Caco-2 (cell line): ENCODE measurements around the gene ARNT2. TPM values are rescaled to one million over a fixed set of nuclear protein-coding genes. Genes with fewer than 3 reads are reported as not detected.

Experiments used
- BruUV-seq: library from RNA; stranded (reverse); fragments of 400-500 nt; replicated peaks from 2 replicates; lab custom pipeline; 2021; lab: Mats Ljungman, UMichigan
- CTCF ChIA-PET: fragments of 300-600 bp; sonication (Branson Sonifier 250); formaldehyde crosslinking; loops from one replicate; lab custom pipeline; 2022; ENCODE audit warnings: antibody characterized with exemption; lab: Charles Lee
- POLR2A ChIA-PET: fragments of 300-600 bp; sonication (Branson Sonifier 250); formaldehyde crosslinking; loops from one replicate; lab custom pipeline; 2022; ENCODE audit warnings: antibody characterized with exemption; lab: Charles Lee
- DNase-seq, 2 experiments: peaks; one replicate each; pipeline versions ENCODE4 v3.0.0 to v3.0.0-alpha.2; 2020 to 2022
- H3K27me3 ChIP-seq: replicated peaks from 2 replicates; pipeline ENCODE4 v1.6.0; 2011; ENCODE audit warnings: low read length; ENCODE audit not compliant: control insufficient read depth, insufficient read depth
- H3K36me3 ChIP-seq: 2 replicates; pipeline ENCODE4 v1.5.1; 2011; ENCODE audit warnings: low read length; ENCODE audit not compliant: control insufficient read depth, insufficient read depth
- H3K4me1 ChIP-seq: fragments of 250-450 bp; sonication (Bioruptor Pico); 2 replicates; pipeline ENCODE4 v1.5.1; 2020; ENCODE audit warnings: mild to moderate bottlenecking
- H3K4me3 ChIP-seq: 2 replicates; pipeline ENCODE4 v1.5.1; 2011; ENCODE audit warnings: low read depth, mild to moderate bottlenecking, control low read depth, low read length
- H3K9me3 ChIP-seq: fragments of 250-450 bp; sonication (Bioruptor Pico); 2 replicates; pipeline ENCODE4 v1.5.1; 2020; ENCODE audit warnings: mild to moderate bottlenecking, moderate library complexity
- H3K27ac Mint-ChIP-seq: one replicate; pipeline ENCODE4 v1.8.0; 2022; ENCODE audit warnings: mixed read lengths; ENCODE audit not compliant: unreplicated experiment
- H3K27me3 Mint-ChIP-seq: one replicate; pipeline ENCODE4 v1.8.0; 2022; ENCODE audit warnings: mixed read lengths; ENCODE audit not compliant: insufficient read depth, unreplicated experiment
- H3K36me3 Mint-ChIP-seq: one replicate; pipeline ENCODE4 v1.8.0; 2022; ENCODE audit warnings: mild to moderate bottlenecking, mixed read lengths; ENCODE audit not compliant: insufficient read depth, unreplicated experiment
- H3K4me1 Mint-ChIP-seq: one replicate; pipeline ENCODE4 v1.8.0; 2022; ENCODE audit warnings: low read depth, mixed read lengths; ENCODE audit not compliant: unreplicated experiment
- H3K4me3 Mint-ChIP-seq: one replicate; pipeline ENCODE4 v1.8.0; 2022; ENCODE audit warnings: mild to moderate bottlenecking, moderate library complexity, mixed read lengths; ENCODE audit not compliant: unreplicated experiment
- H3K9me3 Mint-ChIP-seq: one replicate; pipeline ENCODE4 v1.8.0; 2022; ENCODE audit warnings: mixed read lengths; ENCODE audit not compliant: unreplicated experiment
- CTCF ChIP-seq, 2 experiments: fragments of 200-600 bp in 1 of 2; IDR thresholded peaks; 1 replicate in 1 of 2; 2 replicates in 1 of 2; pipeline versions ENCODE4 v1.5.1 to v1.8.0; 2011 to 2022; ENCODE audit warnings: antibody characterized with exemption in 1 of 2, control low read depth in 1 of 2, inconsistent platforms in 1 of 2, low read depth in 1 of 2, low read length in 1 of 2, mild to moderate bottlenecking in 1 of 2, moderate library complexity in 1 of 2; ENCODE audit not compliant: insufficient read depth in 1 of 2, severe bottlenecking in 1 of 2, unreplicated experiment in 1 of 2
- intact Hi-C: fragments of 100-400 bp; cut with micrococcal nuclease; formaldehyde crosslinking; loops from one replicate; pipeline ENCODE4 v1.10.0; 2022; ENCODE audit not compliant: unreplicated experiment
- total RNA-seq: library from RNA; stranded (reverse); gene quantifications from 2 replicates; pipeline ENCODE4 v1.2.3, GENCODE V29; 2022

Gene ARNT2
- total RNA-seq, 1 experiment from 2014 or later, result 0.23 TPM

GRCh38 chr15:80606511-80607071 is 202.4 kb downstream of the ARNT2 start:
- ChIA-PET POLR2A (no interaction called here), CTCF (no interaction called here)
- Mint-ChIP-seq H3K36me3 (no peaks in the 10 kb centered on the region), H3K27me3 (peaks cover 3% of the 10 kb centered on the region), H3K4me3 (no peak overlapping the region), H3K9me3 (no peaks in the 10 kb centered on the region), H3K4me1 (no peaks in the 10 kb centered on the region), H3K27ac (no peak overlapping the region)
- no peak for DNase-seq
- Histone ChIP-seq H3K27me3 (no peaks in the 10 kb centered on the region), H3K4me3 (no peak overlapping the region), H3K36me3 (no peaks in the 10 kb centered on the region), H3K9me3 (no peaks in the 10 kb centered on the region), H3K4me1 (no peaks in the 10 kb centered on the region)
- no peak for TF ChIP-seq CTCF (IDR thresholded peaks at IDR 0.05; ENCODE audit: insufficient read depth in 1 of 2, low read depth in 1 of 2, low read length in 1 of 2, severe bottlenecking in 1 of 2, unreplicated experiment in 1 of 2)
- intact Hi-C loops, result no loop called here
- no TSS peak for BruUV-seq

- no TSS peak for BruUV-seq
- Histone ChIP-seq H3K4me1 (no peaks in the 10 kb centered on the region), H3K27me3 (no peaks in the 10 kb centered on the region), H3K9me3 (no peaks in the 10 kb centered on the region), H3K4me3 (no peak overlapping the region), H3K36me3 (no peaks in the 10 kb centered on the region)
- intact Hi-C loops, result no loop called here
- Mint-ChIP-seq H3K4me3 (no peak overlapping the region), H3K4me1 (no peaks in the 10 kb centered on the region), H3K27ac (no peak overlapping the region), H3K27me3 (peaks cover 3% of the 10 kb centered on the region), H3K36me3 (no peaks in the 10 kb centered on the region), H3K9me3 (no peaks in the 10 kb centered on the region)
- POLR2A ChIA-PET, result no interaction called here
- TF ChIP-seq CTCF (IDR thresholded peaks at IDR 0.05; ENCODE audit: insufficient read depth in 1 of 2, low read depth in 1 of 2, low read length in 1 of 2, severe bottlenecking in 1 of 2, unreplicated experiment in 1 of 2), result no peak
- no peak for DNase-seq
- CTCF ChIA-PET, result no interaction called here
Measured at GRCh38 chr15:80607287-80607980, 203.3 kb downstream of the ARNT2 start.

- intact Hi-C loops, result no loop called here
- Mint-ChIP-seq H3K4me3 (no peak overlapping the region), H3K27ac (no peak overlapping the region), H3K36me3 (no peaks in the 10 kb centered on the region), H3K27me3 (peaks cover 3% of the 10 kb centered on the region), H3K9me3 (no peaks in the 10 kb centered on the region), H3K4me1 (no peaks in the 10 kb centered on the region)
- no TSS peak for BruUV-seq
- TF ChIP-seq CTCF (IDR thresholded peaks at IDR 0.05; ENCODE audit: insufficient read depth in 1 of 2, low read depth in 1 of 2, low read length in 1 of 2, severe bottlenecking in 1 of 2, unreplicated experiment in 1 of 2), result no peak
- Histone ChIP-seq H3K27me3 (no peaks in the 10 kb centered on the region), H3K4me3 (no peak overlapping the region), H3K4me1 (no peaks in the 10 kb centered on the region), H3K36me3 (no peaks in the 10 kb centered on the region), H3K9me3 (no peaks in the 10 kb centered on the region)
- CTCF ChIA-PET, result no interaction called here
- POLR2A ChIA-PET, result no interaction called here
- DNase-seq, result no peak
Measured at GRCh38 chr15:80608688-80609087, 204.5 kb downstream of the ARNT2 start.
